GM19395 (cell line): ENCODE measurements around the gene ASPG.

ENCODE experiments used
- ATAC-seq: cut with Tn5 transposase; IDR thresholded peaks from one replicate; pipeline ENCODE4 v1.9.1; 2021; ENCODE audit warnings: mild to moderate bottlenecking, moderate library complexity; ENCODE audit not compliant: unreplicated experiment

The ASPG gene

GRCh38 chr14:104135121-104135903, 49.8 kb downstream of the ASPG start:
- no peak for ATAC-seq

- no peak for ATAC-seq
Observed at GRCh38 chr14:104135904-104136471, 50.5 kb downstream of the ASPG start.

GRCh38 chr14:104136472-104137296, 51.2 kb downstream of the ASPG start:
- no peak for ATAC-seq

- no peak for ATAC-seq
Observed at GRCh38 chr14:104137297-104138097, 52.0 kb downstream of the ASPG start.

- no peak for ATAC-seq
Observed at GRCh38 chr14:104138098-104138717, 52.7 kb downstream of the ASPG start, which contains the start of gene KIF26A. KIF26A (plus strand) TSS chr14:104138587; CDS start chr14:104138723, 136 bp downstream.

GRCh38 chr14:104138718-104139459, 53.4 kb downstream of the ASPG start:
- ATAC-seq: no peak

- ATAC-seq: no peak
Observed at GRCh38 chr14:104139460-104140212, 54.1 kb downstream of the ASPG start.

- ATAC-seq: no peak
Observed at GRCh38 chr14:104140213-104140462, 54.6 kb downstream of the ASPG start.

- ATAC-seq: no peak
Observed at GRCh38 chr14:104140463-104141331, 55.2 kb downstream of the ASPG start.

- no peak for ATAC-seq
Observed at GRCh38 chr14:104141621-104142091, 56.2 kb downstream of the ASPG start.

GRCh38 chr14:104142136-104142945, 56.8 kb downstream of the ASPG start:
- no peak for ATAC-seq

GRCh38 chr14:104142946-104143470, 57.5 kb downstream of the ASPG start:
- ATAC-seq: no peak

- no peak for ATAC-seq
Observed at GRCh38 chr14:104143521-104144452, 58.3 kb downstream of the ASPG start.

- no peak for ATAC-seq
Observed at GRCh38 chr14:104144453-104144790, 58.9 kb downstream of the ASPG start.

- ATAC-seq: no peak
Observed at GRCh38 chr14:104144911-104145825, 59.7 kb downstream of the ASPG start.
